Smooth muscle cell (in vitro differentiated cells): ENCODE data around the gene SERPINB1. TPM values are rescaled to one million over a fixed set of nuclear protein-coding genes. Genes with fewer than 3 reads are reported as not detected.

Experiments
- DNase-seq: peaks from one replicate; lab custom pipeline; 2025; ENCODE audit not compliant: unreplicated experiment; lab: John Stamatoyannopoulos, UW
- H2AFZ ChIP-seq: fragments of 200-600 bp; sonication (generic); 2 replicates; pipeline ENCODE4 v1.6.0; 2016; ENCODE audit warnings: antibody characterized with exemption, low read depth, mild to moderate bottlenecking
- H3F3A ChIP-seq: fragments of 200-600 bp; sonication (generic); 2 replicates; pipeline ENCODE4 v1.6.0; 2017; ENCODE audit warnings: antibody characterized with exemption, low read depth
- H3K27ac ChIP-seq: fragments of 200-600 bp; sonication (generic); 2 replicates; pipeline ENCODE4 v1.5.1; 2016; ENCODE audit warnings: low read depth, mild to moderate bottlenecking
- H3K27me3 ChIP-seq: fragments of 200-600 bp; sonication (generic); 2 replicates; pipeline ENCODE4 v1.6.1; 2016; ENCODE audit warnings: low read depth, mild to moderate bottlenecking
- H3K36me3 ChIP-seq: fragments of 200-600 bp; sonication (generic); 2 replicates; pipeline ENCODE4 v1.5.1; 2016; ENCODE audit warnings: low read depth
- H3K4me1 ChIP-seq: fragments of 200-600 bp; sonication (generic); 2 replicates; pipeline ENCODE4 v1.5.1; 2016; ENCODE audit warnings: low read depth
- H3K4me2 ChIP-seq: fragments of 200-600 bp; sonication (generic); 2 replicates; pipeline ENCODE4 v1.6.0; 2016; ENCODE audit warnings: mild to moderate bottlenecking
- H3K4me3 ChIP-seq: fragments of 200-600 bp; sonication (generic); 2 replicates; pipeline ENCODE4 v1.5.1; 2016; ENCODE audit warnings: mild to moderate bottlenecking
- H3K79me2 ChIP-seq: fragments of 200-600 bp; sonication (generic); 2 replicates; pipeline ENCODE4 v1.6.0; 2016; ENCODE audit warnings: low read depth, mild to moderate bottlenecking
- H3K9ac ChIP-seq: fragments of 200-600 bp; sonication (generic); 2 replicates; pipeline ENCODE4 v1.6.0; 2016; ENCODE audit warnings: low read depth
- H3K9me3 ChIP-seq: fragments of 200-600 bp; sonication (generic); replicated peaks from 2 replicates; pipeline ENCODE4 v1.5.1; 2016; ENCODE audit warnings: low read depth
- H4K20me1 ChIP-seq: fragments of 200-600 bp; sonication (generic); 2 replicates; pipeline ENCODE4 v1.6.0; 2016; ENCODE audit warnings: low read depth
- CTCF ChIP-seq: fragments of 200-600 bp; sonication (generic); IDR thresholded peaks from 2 replicates; pipeline ENCODE4 v1.5.1; 2017; ENCODE audit warnings: borderline replicate concordance, mild to moderate bottlenecking, antibody characterized with exemption; ENCODE audit not compliant: insufficient read depth, poor library complexity, severe bottlenecking
- WGBS: methylation state at CpG from one replicate; pipeline ENCODE4 v1.1.7; 2016; ENCODE audit warnings: low lambda C conversion rate; 5-methylcytosine and 5-hydroxymethylcytosine counted together
- polyA plus RNA-seq: library from polyadenylated mRNA; unstranded; fragments of >200 nt; fragmentation: Nextera tagmentation; extraction: Ambion mirVana; gene quantifications from 2 replicates; pipeline ENCODE4 v1.2.1, GENCODE V29; 2016
- total RNA-seq: library from RNA; depleted of rRNA; stranded (reverse); fragments of >200 nt; gene quantifications from 2 replicates; pipeline ENCODE4 v1.2.3, GENCODE V29; 2014

SERPINB1 gene
- total and polyA plus RNA-seq, 2 experiments from 2014 or later = 10.5 to 17.7 TPM

GRCh38 chr6:2806644-2807043 is 35.0 kb downstream of the SERPINB1 start:
- Histone ChIP-seq H3K9ac (no peak overlapping the region), H4K20me1 (no peaks in the 10 kb centered on the region), H3K27ac (no peak overlapping the region), H3K4me3 (no peak overlapping the region), H3K9me3 (no peaks in the 10 kb centered on the region), H3K36me3 (no peaks in the 10 kb centered on the region), H3K79me2 (no peaks in the 10 kb centered on the region), H2AFZ (no peak overlapping the region), H3F3A (no peaks in the 10 kb centered on the region), H3K4me1 (no peaks in the 10 kb centered on the region), H3K4me2 (no peak overlapping the region), H3K27me3 (no peaks in the 10 kb centered on the region)
- no peak for DNase-seq
- TF ChIP-seq CTCF = no peak
- WGBS = 85% methylated on average over 3 of the region's 3 CpGs

- no peak overlapping the region for H3K4me2 ChIP-seq
- no peak overlapping the region for H2AFZ ChIP-seq
- H3K79me2 ChIP-seq = no peaks in the 10 kb centered on the region
- H3K9me3 ChIP-seq = no peaks in the 10 kb centered on the region
- DNase-seq = no peak
- H3K27ac ChIP-seq = no peak overlapping the region
- 96% methylated on average over 14 of the region's 14 CpGs for WGBS
- no peaks in the 10 kb centered on the region for H4K20me1 ChIP-seq
- no peak for TF ChIP-seq CTCF
- no peaks in the 10 kb centered on the region for H3F3A ChIP-seq
- H3K36me3 ChIP-seq = no peaks in the 10 kb centered on the region
- no peaks in the 10 kb centered on the region for H3K4me1 ChIP-seq
- no peak overlapping the region for H3K9ac ChIP-seq
- no peak overlapping the region for H3K4me3 ChIP-seq
- H3K27me3 ChIP-seq = no peaks in the 10 kb centered on the region
Measured at GRCh38 chr6:2805031-2805430, 36.6 kb downstream of the SERPINB1 start.

- H3K27ac ChIP-seq = no peak overlapping the region
- H3K9me3 ChIP-seq = no peaks in the 10 kb centered on the region
- no peak overlapping the region for H2AFZ ChIP-seq
- H3K4me3 ChIP-seq = no peak overlapping the region
- no peak overlapping the region for H3K9ac ChIP-seq
- no peaks in the 10 kb centered on the region for H3K36me3 ChIP-seq
- H4K20me1 ChIP-seq = no peaks in the 10 kb centered on the region
- no peaks in the 10 kb centered on the region for H3K4me1 ChIP-seq
- no peaks in the 10 kb centered on the region for H3F3A ChIP-seq
- H3K79me2 ChIP-seq = no peaks in the 10 kb centered on the region
- TF ChIP-seq CTCF = no peak
- H3K27me3 ChIP-seq = no peaks in the 10 kb centered on the region
- DNase-seq = no peak
- WGBS = 97% methylated on average over 6 of the region's 6 CpGs
- no peak overlapping the region for H3K4me2 ChIP-seq
Measured at GRCh38 chr6:2804516-2804915, 37.1 kb downstream of the SERPINB1 start.

- Histone ChIP-seq H3K4me3 (no peak overlapping the region), H3F3A (no peaks in the 10 kb centered on the region), H3K36me3 (no peaks in the 10 kb centered on the region), H4K20me1 (no peaks in the 10 kb centered on the region), H3K4me2 (no peak overlapping the region), H3K9me3 (no peaks in the 10 kb centered on the region), H3K27ac (no peak overlapping the region), H3K9ac (no peak overlapping the region), H3K79me2 (no peaks in the 10 kb centered on the region), H3K27me3 (no peaks in the 10 kb centered on the region), H2AFZ (no peak overlapping the region), H3K4me1 (no peaks in the 10 kb centered on the region)
- no peak for TF ChIP-seq CTCF
- no peak for DNase-seq
- WGBS = 91% methylated on average over 7 of the region's 7 CpGs
Measured at GRCh38 chr6:2803731-2804429, 37.8 kb downstream of the SERPINB1 start.
